Omental fat pad (tissue), 4 donors: Measurements from ENCODE around the gene ACYP1. TPM values are rescaled to one million over a fixed set of nuclear protein-coding genes. Genes with fewer than 3 reads are reported as not detected.

Source experiments
- ATAC-seq: fragments of 150-250 bp; one replicate; pipeline ENCODE4 v1.9.1; 2016; ENCODE audit warnings: mild to moderate bottlenecking, moderate library complexity; ENCODE audit not compliant: low FRiP score
- DNase-seq: peaks from one replicate; pipeline ENCODE4 v3.0.0-alpha.2; 2019; ENCODE audit warnings: low spot score
- CTCF ChIP-seq, 3 donors: fragments of 450-650 bp; IDR thresholded peaks; one replicate each; pipeline ENCODE4 v1.5.1; 2016 to 2017; ENCODE audit warnings: antibody characterized with exemption in 3 of 3, mild to moderate bottlenecking in 3 of 3, moderate library complexity in 2 of 3
- total RNA-seq, 4 donors: library from RNA; depleted of rRNA; stranded (reverse); fragments of >200 nt; gene quantifications; one replicate each; pipeline ENCODE4 v1.1.0, GENCODE V29; 2016

Gene ACYP1
- total RNA-seq, 4 donors from 2014 or later, result 10.7 to 17.0 (median 13.2) TPM

- no peak for TF ChIP-seq CTCF (IDR thresholded peaks at IDR 0.05)
- ATAC-seq (peak; percentile 28), DNase-seq (no peak)
Observed at GRCh38 chr14:75088153-75088552, 24.3 kb upstream of the ACYP1 start.

- no peak for TF ChIP-seq CTCF (IDR thresholded peaks at IDR 0.05)
- ATAC-seq (no peak), DNase-seq (no peak)
Observed at GRCh38 chr14:75084513-75084912, 20.7 kb upstream of the ACYP1 start.

GRCh38 chr14:75083271-75083670, 19.4 kb upstream of the ACYP1 start:
- no peak for TF ChIP-seq CTCF (IDR thresholded peaks at IDR 0.05)
- no peak for DNase-seq
- no peak for ATAC-seq

- ATAC-seq (no peak), DNase-seq (no peak)
- TF ChIP-seq CTCF (IDR thresholded peaks at IDR 0.05), result no peak
Observed at GRCh38 chr14:75081660-75082229, 17.9 kb upstream of the ACYP1 start.

- DNase-seq (no peak), ATAC-seq (no peak)
- no peak for TF ChIP-seq CTCF (IDR thresholded peaks at IDR 0.05)
Observed at GRCh38 chr14:75079521-75079920, 15.7 kb upstream of the ACYP1 start.

- no peak for TF ChIP-seq CTCF (IDR thresholded peaks at IDR 0.05)
- ATAC-seq (no peak), DNase-seq (no peak)
Observed at GRCh38 chr14:75077794-75078193, 14.0 kb upstream of the ACYP1 start.

GRCh38 chr14:75070383-75070782, 6.6 kb upstream of the ACYP1 start:
- DNase-seq (no peak), ATAC-seq (no peak)
- no peak for TF ChIP-seq CTCF (IDR thresholded peaks at IDR 0.05)
